HCT116 (cell line): ENCODE results near the gene FAM219A. TPM values are rescaled to one million over a fixed set of nuclear protein-coding genes. Genes with fewer than 3 reads are reported as not detected.

ENCODE experiments used
- ATAC-seq: fragments of 200-7000 bp; cut with Tn5 transposase; 2 replicates; pipeline ENCODE4 v1.9.1; 2020; ENCODE audit warnings: mild to moderate bottlenecking, moderate library complexity
- BruUV-seq: library from RNA; stranded (reverse); fragments of 400-500 nt; replicated peaks from 2 replicates; lab custom pipeline; 2021; lab: Mats Ljungman, UMichigan
- CTCF ChIA-PET: fragments of 300-600 bp; sonication (Branson Sonifier 250); formaldehyde crosslinking; loops from one replicate; lab custom pipeline; 2021; ENCODE audit warnings: antibody characterized with exemption; lab: Charles Lee
- POLR2A ChIA-PET: fragments of 300-600, 350-600 bp; sonication (Branson Sonifier 250); formaldehyde crosslinking; loops from one replicate; lab custom pipeline; 2021; ENCODE audit warnings: antibody characterized with exemption; lab: Charles Lee
- RAD21 ChIA-PET, 2 experiments: fragments of 300-600 bp; sonication (Branson Sonifier 250); formaldehyde crosslinking; loops; one replicate each; lab custom pipeline; 2023; ENCODE audit warnings: low total read pairs in 2 of 2; ENCODE audit not compliant: uncharacterized antibody in 2 of 2, unreplicated experiment in 2 of 2, low non-redundant PET in 1 of 2; lab: Charles Lee
- DNase-seq: peaks from one replicate; pipeline ENCODE4 v3.0.0-alpha.2; 2010; ENCODE audit warnings: low read depth, low spot score
- H2AFZ ChIP-seq: fragments of 200-600 bp; shearing (Covaris generic), sonication (generic); 2 replicates; pipeline ENCODE4 v1.6.1; 2017; ENCODE audit warnings: low read depth, mixed run types, mixed read lengths, antibody characterized with exemption, low read length; ENCODE audit not compliant: poor library complexity, severe bottlenecking
- H3K27ac ChIP-seq: 2 replicates; pipeline ENCODE4 v1.5.1; 2012; ENCODE audit warnings: low read depth, low read length
- H3K27me3 ChIP-seq: fragments of 200-600 bp; sonication (generic); 2 replicates; pipeline ENCODE4 v1.6.1; 2016; ENCODE audit warnings: mixed run types, low read length, mixed read lengths; ENCODE audit not compliant: insufficient read depth
- H3K36me3 ChIP-seq, 2 experiments: fragments of 200-500 bp in 1 of 2; fragments of 200-600 bp in 1 of 2; sonication (Bioruptor generic) in 1 of 2; sonication (generic) in 1 of 2; 2 replicates each; pipeline versions ENCODE4 v1.5.1 to v1.6.1; 2014 to 2016; ENCODE audit warnings: low read length in 2 of 2, inconsistent platforms in 1 of 2, mixed read lengths in 1 of 2, mixed run types in 1 of 2; ENCODE audit not compliant: insufficient read depth in 2 of 2, control insufficient read depth in 1 of 2
- H3K4me1 ChIP-seq, 2 experiments: fragments of 200-600 bp in 1 of 2; sonication (generic) in 1 of 2; 2 replicates each; pipeline versions ENCODE4 v1.5.1 to v1.6.1; 2012 to 2017; ENCODE audit warnings: low read length in 2 of 2, inconsistent platforms in 1 of 2, mild to moderate bottlenecking in 1 of 2, mixed read lengths in 1 of 2, mixed run types in 1 of 2, moderate library complexity in 1 of 2; ENCODE audit not compliant: insufficient read depth in 2 of 2, control insufficient read depth in 1 of 2
- H3K4me2 ChIP-seq: fragments of 200-600 bp; sonication (generic); 2 replicates; pipeline ENCODE4 v1.6.1; 2017; ENCODE audit warnings: mixed run types, low read length, mixed read lengths
- H3K4me3 ChIP-seq, 2 experiments: fragments of 200-600 bp in 1 of 2; sonication (generic) in 1 of 2; replicated peaks in 1 of 2; 2 replicates each; pipeline ENCODE4 v1.5.1; 2011 to 2016; ENCODE audit warnings: low read length in 2 of 2, control low read depth in 1 of 2, low read depth in 1 of 2, mild to moderate bottlenecking in 1 of 2, mixed read lengths in 1 of 2, mixed run types in 1 of 2
- H3K79me2 ChIP-seq: fragments of 200-600 bp; sonication (generic); 2 replicates; pipeline ENCODE4 v1.6.1; 2017; ENCODE audit warnings: mild to moderate bottlenecking, mixed run types, low read length, moderate library complexity, mixed read lengths; ENCODE audit not compliant: insufficient read depth
- H3K9ac ChIP-seq: fragments of 200-600 bp; sonication (generic); 2 replicates; pipeline ENCODE4 v1.6.1; 2016; ENCODE audit warnings: low read length, mixed read lengths
- H3K9me2 ChIP-seq: fragments of 200-600 bp; sonication (generic), shearing (Covaris generic); 2 replicates; pipeline ENCODE4 v1.6.1; 2017; ENCODE audit warnings: mixed run types, mild to moderate bottlenecking, moderate library complexity; ENCODE audit not compliant: insufficient read depth
- H3K9me3 ChIP-seq, 2 experiments: fragments of 200-500 bp in 1 of 2; fragments of 200-600 bp in 1 of 2; sonication (Bioruptor generic) in 1 of 2; sonication (generic) in 1 of 2; 2 replicates each; pipeline ENCODE4 v1.6.1; 2014 to 2017; ENCODE audit warnings: low read length in 2 of 2, mixed read lengths in 2 of 2, inconsistent platforms in 1 of 2, low read depth in 1 of 2, mild to moderate bottlenecking in 1 of 2, mixed run types in 1 of 2, moderate library complexity in 1 of 2; ENCODE audit not compliant: control insufficient read depth in 1 of 2, insufficient read depth in 1 of 2
- H4K20me1 ChIP-seq: fragments of 200-600 bp; sonication (generic), shearing (Covaris generic); 2 replicates; pipeline ENCODE4 v1.6.1; 2017; ENCODE audit warnings: mixed run types, mild to moderate bottlenecking, moderate library complexity; ENCODE audit not compliant: insufficient read depth
- ATF3 ChIP-seq: IDR thresholded peaks from 2 replicates; pipeline ENCODE4 v1.6.1; 2012
- CBX3 ChIP-seq: IDR thresholded peaks from 2 replicates; pipeline ENCODE4 v1.6.1; 2012; ENCODE audit warnings: low read depth
- CEBPB ChIP-seq: IDR thresholded peaks from 2 replicates; pipeline ENCODE4 v1.6.1; 2012; ENCODE audit warnings: low read depth
- ELF1 ChIP-seq: IDR thresholded peaks from 2 replicates; pipeline ENCODE4 v1.6.1; 2012; ENCODE audit warnings: low read depth, borderline replicate concordance
- EZH2 ChIP-seq: fragments of 200-600 bp; sonication (generic); IDR thresholded peaks from 2 replicates; pipeline ENCODE4 v1.6.1; 2017; ENCODE audit warnings: antibody characterized with exemption, mixed run types
- EZH2phosphoT487 ChIP-seq: fragments of 200-600 bp; IDR thresholded peaks from 2 replicates; pipeline ENCODE4 v1.6.1; 2018; ENCODE audit warnings: antibody characterized with exemption, borderline replicate concordance
- FOSL1 ChIP-seq: IDR thresholded peaks from 2 replicates; pipeline ENCODE4 v1.6.1; 2012; ENCODE audit warnings: low read depth
- JUND ChIP-seq: IDR thresholded peaks from 2 replicates; pipeline ENCODE4 v1.6.1; 2012
- MAX ChIP-seq: IDR thresholded peaks from 2 replicates; pipeline ENCODE4 v1.6.1; 2012
- POLR2AphosphoS5 ChIP-seq: IDR thresholded peaks from 2 replicates; pipeline ENCODE4 v1.6.1; 2011; ENCODE audit warnings: mild to moderate bottlenecking, low read depth, low read length, moderate library complexity
- RAD21 ChIP-seq: IDR thresholded peaks from 2 replicates; pipeline ENCODE4 v1.6.1; 2012; ENCODE audit warnings: low read depth, mild to moderate bottlenecking
- REST ChIP-seq: IDR thresholded peaks from 2 replicates; pipeline ENCODE4 v1.6.1; 2012; ENCODE audit warnings: low read depth
- SIN3A ChIP-seq: IDR thresholded peaks from 2 replicates; pipeline ENCODE4 v1.6.1; 2012; ENCODE audit warnings: low read depth
- SP1 ChIP-seq: IDR thresholded peaks from 2 replicates; pipeline ENCODE4 v1.6.1; 2012; ENCODE audit warnings: low read depth
- ZBTB33 ChIP-seq: IDR thresholded peaks from 2 replicates; pipeline ENCODE4 v1.6.1; 2011; ENCODE audit warnings: mild to moderate bottlenecking, low read length, moderate library complexity; ENCODE audit not compliant: insufficient replicate concordance; ENCODE audit errors: extremely low read depth
- ZFX ChIP-seq: fragments of 450-650 bp; IDR thresholded peaks from 2 replicates; pipeline ENCODE4 v1.6.1; 2017
- ZNF274 ChIP-seq: fragments of 200-500 bp; sonication (Bioruptor generic); IDR thresholded peaks from 2 replicates; pipeline ENCODE4 v1.6.1; 2014; ENCODE audit warnings: mild to moderate bottlenecking, low read depth, low read length, inconsistent platforms
- intact Hi-C: fragments of 100-400 bp; cut with micrococcal nuclease; formaldehyde crosslinking; loops from 2 replicates; pipeline ENCODE4 v1.10.0; 2022
- total RNA-seq: library from RNA; stranded (reverse); gene quantifications from one replicate; pipeline ENCODE4 v1.2.1, GENCODE V29; 2021; ENCODE audit not compliant: unreplicated experiment

Gene FAM219A
- total RNA-seq, 1 experiment from 2014 or later, result 13.4 TPM

GRCh38 chr9:34446951-34447350 is 11.4 kb downstream of the FAM219A start:
- Histone ChIP-seq H3K9me3 (no peaks in the 10 kb centered on the region), H3K27ac (no peak overlapping the region), H3K27me3 (no peaks in the 10 kb centered on the region), H2AFZ (no peak overlapping the region), H3K79me2 (no peaks in the 10 kb centered on the region; the same call in none of the 2 replicates)
- intact Hi-C loops, result no loop called here
- TF ChIP-seq ATF3 (no peak), SP1 (no peak), ZFX (no peak), REST (no peak), POLR2AphosphoS5 (no peak), EZH2phosphoT487 (no peak), ZNF274 (no peak), EZH2 (no peak), CEBPB (no peak), SIN3A (no peak), ELF1 (no peak), MAX (no peak), FOSL1 (no peak), RAD21 (no peak), JUND (no peak), ZBTB33 (no peak), CBX3 (no peak)
- TF ChIP-seq, all 23 proteins: peak for 0
- ATAC-seq, result no peak
- DNase-seq, result no peak
- ChIA-PET RAD21 (interaction anchor here in 1 of 2 experiments (1.4 kb wide), 1 partner anchor 145 kb away, joined by 3 read pairs; no protein-coding TSS in a partner anchor), POLR2A (no interaction called here), CTCF (no interaction called here)
- H3K9ac ChIP-seq, result no peak overlapping the region
- no peaks in the 10 kb centered on the region for H4K20me1 ChIP-seq
- no peak overlapping the region for H3K4me3 ChIP-seq
- H3K4me2 ChIP-seq, result no peak overlapping the region
- H3K36me3 ChIP-seq, result no peaks in the 10 kb centered on the region
- H3K9me2 ChIP-seq, result no peaks in the 10 kb centered on the region
- peaks cover 2 to 9% of the 10 kb centered on the region in 2 experiments; a peak in 1 of 4 replicates for H3K4me1 ChIP-seq
- no TSS peak for BruUV-seq
